Ectodermal cell (in vitro differentiated cells): ENCODE results near the gene GGA2.
"Not testable (repeated sequence)": the region's sequence is repeated elsewhere in the genome, so short reads cannot be mapped to it uniquely, and the experiment has no call there.

Experiments
- H3K27ac ChIP-seq: 2 replicates; pipeline ENCODE4 v1.7.0; 2013; ENCODE audit warnings: mild to moderate bottlenecking, low read depth, low read length; ENCODE audit not compliant: insufficient read depth, poor library complexity, severe bottlenecking
- H3K27me3 ChIP-seq: 2 replicates; pipeline ENCODE4 v1.7.0; 2013; ENCODE audit warnings: mild to moderate bottlenecking, low read length; ENCODE audit not compliant: insufficient read depth, control insufficient read depth, poor library complexity, severe bottlenecking
- H3K36me3 ChIP-seq: one replicate; pipeline ENCODE4 v1.7.0; 2013; ENCODE audit warnings: low read length; ENCODE audit not compliant: control insufficient read depth, insufficient read depth
- H3K4me1 ChIP-seq: one replicate; pipeline ENCODE4 v1.7.0; 2013; ENCODE audit warnings: low read length; ENCODE audit not compliant: control insufficient read depth, insufficient read depth
- H3K4me3 ChIP-seq: 2 replicates; pipeline ENCODE4 v1.7.0; 2013; ENCODE audit warnings: low read depth, low read length, control low read depth; ENCODE audit not compliant: insufficient read depth
- H3K9me3 ChIP-seq: 2 replicates; pipeline ENCODE4 v1.7.0; 2013; ENCODE audit warnings: mild to moderate bottlenecking, low read length, moderate library complexity; ENCODE audit not compliant: control insufficient read depth
- WGBS, 2 experiments: methylation state at CpG; one replicate each; pipeline ENCODE4 v1.1.7; 2013; ENCODE audit warnings: missing lambda C conversion rate in 2 of 2; 5-methylcytosine and 5-hydroxymethylcytosine counted together

The GGA2 gene

GRCh38 chr16:23452572-23453337 is 57.5 kb downstream of the GGA2 start, which contains the start of gene COG7:
Gene COG7, minus strand, starts transcription at chr16:23453189. Its CDS starts 195 bp downstream, at chr16:23452994.
- 0% methylated on average over 57 of the region's 57 CpGs for WGBS, 2 experiments
- Histone ChIP-seq H3K36me3 (no peaks in the 10 kb centered on the region), H3K27ac (peak within 1 kb of the TSS; percentile 76)

DNA sequence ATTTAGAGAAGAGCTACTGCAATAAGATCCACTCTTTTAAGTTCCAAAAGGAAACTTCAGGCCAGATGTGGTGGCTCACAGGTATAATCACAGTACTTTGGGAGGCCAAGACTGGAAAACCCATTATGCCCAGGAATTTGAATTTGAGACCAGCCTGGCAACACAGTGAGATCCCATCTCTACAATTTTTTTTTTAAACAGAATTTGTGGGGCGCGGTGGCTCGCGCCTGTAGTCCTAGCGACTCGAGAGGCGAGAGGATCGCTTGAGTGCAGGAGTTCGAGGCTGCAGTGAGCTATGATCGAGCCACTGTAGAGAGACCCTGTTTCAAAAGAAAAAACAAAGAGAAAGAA is 58.1 kb downstream of the GGA2 start:
- Histone ChIP-seq H3K4me3 (peak overlapping the region; percentile 99), H3K27me3 (no peaks in the 10 kb centered on the region), H3K9me3 (no peaks in the 10 kb centered on the region), H3K27ac (no peak overlapping the region), H3K36me3 (no peaks in the 10 kb centered on the region), H3K4me1 (peaks cover 6% of the 10 kb centered on the region)
- 8 to 9% methylated on average over 10 of the region's 10 CpGs for WGBS, 2 experiments

More at GRCh38 chr16:23452572-23453337, 57.5 kb downstream of the GGA2 start, which contains the start of gene COG7:
- H3K4me3 ChIP-seq: peak within 1 kb of the TSS; percentile 99
- H3K9me3 ChIP-seq: no peaks in the 10 kb centered on the region
- peaks cover 6% of the 10 kb centered on the region for H3K4me1 ChIP-seq
- H3K27me3 ChIP-seq: no peaks in the 10 kb centered on the region

- no peaks in the 10 kb centered on the region for H3K36me3 ChIP-seq
- H3K9me3 ChIP-seq: no peaks in the 10 kb centered on the region
- H3K4me1 ChIP-seq: peaks cover 6% of the 10 kb centered on the region
- WGBS, 2 experiments: 92 to 94% methylated on average over 4 of the region's 4 CpGs
- no peak overlapping the region for H3K4me3 ChIP-seq
- no peak overlapping the region for H3K27ac ChIP-seq
- no peaks in the 10 kb centered on the region for H3K27me3 ChIP-seq
Observed at GRCh38 chr16:23448392-23448791, 61.9 kb downstream of the GGA2 start.

DNA sequence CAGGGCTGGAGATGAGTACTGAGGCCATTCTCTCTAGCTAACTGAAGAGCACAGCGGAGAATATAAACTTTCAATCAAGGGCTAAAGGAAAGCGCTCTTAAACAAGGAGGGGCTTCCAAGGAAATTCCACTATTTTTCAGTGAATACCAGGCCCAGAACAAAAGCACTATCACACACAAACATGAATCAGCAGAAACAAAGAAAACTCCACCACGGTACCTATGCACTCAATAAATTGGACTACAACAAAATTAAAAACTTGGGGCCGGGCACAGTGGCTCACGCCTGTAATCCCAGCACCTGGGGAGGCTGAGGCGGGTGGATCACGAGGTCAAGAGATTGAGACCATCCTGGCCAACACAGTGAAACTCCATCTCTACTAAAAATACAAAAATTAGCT is 72.8 kb downstream of the GGA2 start:
- H3K4me1 ChIP-seq, H3K9me3 ChIP-seq, H3K4me3 ChIP-seq, H3K27ac ChIP-seq, H3K27me3 ChIP-seq: not testable (repeated sequence)
- WGBS, 2 experiments: 89 to 95% methylated on average over 7 of the region's 7 CpGs
- H3K36me3 ChIP-seq: peaks cover 13% of the 10 kb centered on the region

GRCh38 chr16:23436951-23437350 is 73.3 kb downstream of the GGA2 start:
- H3K36me3 ChIP-seq: peaks cover 10% of the 10 kb centered on the region
- WGBS, 2 experiments: 92 to 93% methylated on average over 4 of the region's 4 CpGs
- H3K27me3 ChIP-seq: no peaks in the 10 kb centered on the region
- no peak overlapping the region for H3K27ac ChIP-seq
- no peak overlapping the region for H3K4me3 ChIP-seq
- no peaks in the 10 kb centered on the region for H3K4me1 ChIP-seq
- no peaks in the 10 kb centered on the region for H3K9me3 ChIP-seq

- WGBS, 2 experiments: 36 to 44% methylated on average over 5 to 6 of the region's 6 CpGs
- H3K9me3 ChIP-seq: no peaks in the 10 kb centered on the region
- H3K36me3 ChIP-seq: peaks cover 10% of the 10 kb centered on the region
- H3K4me1 ChIP-seq: no peaks in the 10 kb centered on the region
- H3K27ac ChIP-seq: no peak overlapping the region
- H3K27me3 ChIP-seq: no peaks in the 10 kb centered on the region
- no peak overlapping the region for H3K4me3 ChIP-seq
Observed at GRCh38 chr16:23435500-23435899, 74.8 kb downstream of the GGA2 start.

DNA sequence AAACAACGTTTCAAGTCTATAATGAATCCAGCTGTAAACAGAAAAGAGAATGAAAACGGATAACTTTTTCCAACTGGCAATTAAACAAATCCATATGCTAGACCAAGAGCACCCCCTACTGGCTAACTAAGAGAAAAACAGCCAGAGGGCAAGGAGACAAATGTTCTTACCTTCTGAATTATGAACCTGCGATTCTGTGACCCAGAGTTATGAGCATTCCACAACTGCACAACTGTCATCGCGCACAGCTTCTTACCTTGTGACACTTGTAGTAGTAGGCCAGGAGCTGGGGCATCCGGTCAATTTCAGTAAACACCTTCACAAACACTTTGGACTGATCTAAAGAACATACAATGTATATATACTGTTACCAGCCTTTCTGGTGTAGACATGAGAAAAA is 75.9 kb downstream of the GGA2 start:
- H3K9me3 ChIP-seq: no peaks in the 10 kb centered on the region
- no peak overlapping the region for H3K27ac ChIP-seq
- H3K4me1 ChIP-seq: no peaks in the 10 kb centered on the region
- H3K27me3 ChIP-seq: no peaks in the 10 kb centered on the region
- 46 to 51% methylated on average over 5 to 6 of the region's 6 CpGs for WGBS, 2 experiments
- H3K4me3 ChIP-seq: no peak overlapping the region
- peaks cover 10% of the 10 kb centered on the region for H3K36me3 ChIP-seq

- WGBS, 2 experiments: 91 to 93% methylated on average over 16 of the region's 16 CpGs
Observed at GRCh38 chr16:23433261-23433920, 76.9 kb downstream of the GGA2 start.

DNA sequence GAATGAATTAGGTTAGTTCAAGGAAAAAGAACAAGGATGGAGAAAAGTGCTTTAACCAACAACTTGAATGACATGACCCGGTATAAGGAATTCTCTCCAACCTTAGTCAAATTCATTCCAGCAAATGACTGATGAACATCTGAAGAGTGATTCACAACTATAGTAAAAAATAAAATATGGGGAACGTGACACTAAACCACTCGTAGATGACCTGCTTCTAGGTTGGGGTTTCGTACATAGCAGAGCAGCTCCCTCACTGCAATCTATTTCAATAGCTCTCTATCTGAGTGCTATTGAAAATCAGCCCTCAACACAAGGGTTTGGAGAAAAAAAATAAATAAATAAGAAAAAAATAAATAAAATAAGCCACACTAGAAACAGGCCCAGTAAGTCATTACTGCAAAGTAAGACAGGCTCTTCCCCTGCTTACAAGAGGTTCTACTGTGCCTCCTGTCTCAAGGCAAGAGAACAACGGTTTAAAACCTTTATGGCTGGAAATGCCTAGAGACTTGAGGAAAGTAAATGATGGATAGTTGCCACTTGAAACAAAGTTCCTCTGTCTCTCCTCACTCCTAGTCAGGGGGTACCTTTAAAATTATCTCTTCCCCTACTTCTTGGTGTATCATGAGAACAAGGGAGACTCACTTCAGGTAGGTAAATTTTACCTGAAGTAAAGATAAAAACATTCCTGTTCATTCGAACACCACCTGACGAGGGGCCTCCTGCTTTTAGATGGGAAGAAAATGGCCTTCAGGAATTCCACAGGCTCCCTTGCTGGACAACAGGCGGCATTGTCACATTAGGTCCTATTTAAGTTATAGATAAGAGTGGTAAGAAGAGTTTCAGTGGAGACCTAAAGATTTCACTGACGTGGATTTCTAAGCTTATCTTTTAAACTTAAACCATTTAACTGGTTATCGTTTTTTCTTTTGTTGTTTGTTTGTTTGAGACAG is 77.8 kb downstream of the GGA2 start:
- no peaks in the 10 kb centered on the region for H3K27me3 ChIP-seq
- no peaks in the 10 kb centered on the region for H3K9me3 ChIP-seq
- no peak overlapping the region for H3K27ac ChIP-seq
- no peaks in the 10 kb centered on the region for H3K4me1 ChIP-seq
- no peak overlapping the region for H3K4me3 ChIP-seq
- 94 to 97% methylated on average over 9 to 10 of the region's 10 CpGs for WGBS, 2 experiments
- peaks cover 7% of the 10 kb centered on the region for H3K36me3 ChIP-seq

More at GRCh38 chr16:23433261-23433920, 76.9 kb downstream of the GGA2 start:
- Histone ChIP-seq H3K27me3 (no peaks in the 10 kb centered on the region), H3K4me1 (no peaks in the 10 kb centered on the region), H3K27ac (no peak overlapping the region), H3K36me3 (peaks cover 10% of the 10 kb centered on the region), H3K4me3 (no peak overlapping the region), H3K9me3 (no peaks in the 10 kb centered on the region)

GRCh38 chr16:23428351-23428750 is 81.9 kb downstream of the GGA2 start:
- Histone ChIP-seq H3K36me3 (peaks cover 6% of the 10 kb centered on the region), H3K27me3 (no peaks in the 10 kb centered on the region), H3K4me1 (no peaks in the 10 kb centered on the region), H3K27ac (no peak overlapping the region), H3K4me3 (no peak overlapping the region), H3K9me3 (no peaks in the 10 kb centered on the region)
- 90 to 100% methylated on average over 2 of the region's 2 CpGs for WGBS, 2 experiments
